HepG2 (cell line): ENCODE measurements around the gene PIP. TPM values are rescaled to one million over a fixed set of nuclear protein-coding genes. Genes with fewer than 3 reads are reported as not detected.

Experiments used
- ATAC-seq: fragments of 200-7000 bp; cut with Tn5 transposase; 3 replicates; pipeline ENCODE4 v1.9.1; 2020; ENCODE audit warnings: mild to moderate bottlenecking, moderate library complexity
- BruUV-seq: library from RNA; stranded (reverse); fragments of 400-500 nt; replicated peaks from 2 replicates; lab custom pipeline; 2021; lab: Mats Ljungman, UMichigan
- CTCF ChIA-PET: fragments of 300-600 bp; formaldehyde crosslinking; extraction: SDS; loops from one replicate; lab custom pipeline; 2021; ENCODE audit warnings: low total read pairs, inconsistent platforms, low intra/inter-chr PET ratio; lab: Yijun Ruan, JAX
- POLR2A ChIA-PET: fragments of 350-600 bp; sonication (Branson Sonifier 250); formaldehyde crosslinking; loops from one replicate; lab custom pipeline; 2020; ENCODE audit warnings: antibody characterized with exemption, inconsistent platforms; lab: Yijun Ruan, JAX
- DNase-seq: peaks from one replicate; pipeline ENCODE4 v3.0.0-alpha.2; 2015; ENCODE audit warnings: low spot score
- FAIRE-seq: peaks from 3 replicates; lab custom pipeline; 2011; peaks lifted over from hg19 to GRCh38; lab: Jason Lieb, UNC
- H2AFZ ChIP-seq: one replicate; pipeline ENCODE4 v1.6.1; 2011; ENCODE audit warnings: low read length, inconsistent platforms
- H3K27ac ChIP-seq: fragments of 300-600 bp; 3 replicates; pipeline ENCODE4 v1.8.0; 2011; ENCODE audit warnings: mixed run types, mild to moderate bottlenecking, mixed read lengths, low read length, inconsistent platforms; ENCODE audit not compliant: insufficient read depth; ENCODE audit errors: extremely low read length
- H3K27me3 ChIP-seq, 2 experiments: fragments of 200-600 bp in 1 of 2; 2 replicates in 1 of 2; 3 replicates in 1 of 2; pipeline versions ENCODE4 v1.6.0 to v1.8.0; 2011; ENCODE audit warnings: low read length in 2 of 2, mild to moderate bottlenecking in 2 of 2, moderate library complexity in 2 of 2, inconsistent platforms in 1 of 2; ENCODE audit not compliant: insufficient read depth in 2 of 2, control insufficient read depth in 1 of 2
- H3K36me3 ChIP-seq, 2 experiments: fragments of 200-600 bp in 1 of 2; replicated peaks in 1 of 2; 2 replicates in 1 of 2; 3 replicates in 1 of 2; pipeline versions ENCODE4 v1.5.1 to v1.8.0; 2011; ENCODE audit warnings: low read length in 2 of 2, inconsistent platforms in 1 of 2; ENCODE audit not compliant: insufficient read depth in 2 of 2, control insufficient read depth in 1 of 2
- H3K4me1 ChIP-seq: 2 replicates; pipeline ENCODE4 v1.5.1; 2012; ENCODE audit warnings: low read length, inconsistent platforms; ENCODE audit not compliant: insufficient read depth
- H3K4me2 ChIP-seq: 2 replicates; pipeline ENCODE4 v1.6.0; 2011; ENCODE audit warnings: low read depth, low read length, inconsistent platforms
- H3K4me3 ChIP-seq, 3 experiments: fragments of 200-600 bp in 1 of 3; sonication (generic), shearing (Covaris generic) in 1 of 3; replicated peaks in 1 of 3; 2 replicates each; pipeline ENCODE4 v1.5.1; 2011 to 2016; ENCODE audit warnings: low read length in 3 of 3, inconsistent platforms in 2 of 3, low read depth in 2 of 3, mild to moderate bottlenecking in 2 of 3, control low read depth in 1 of 3, mixed read lengths in 1 of 3; ENCODE audit not compliant: insufficient read depth in 1 of 3
- H3K79me2 ChIP-seq: one replicate; pipeline ENCODE4 v1.6.1; 2011; ENCODE audit warnings: low read length, inconsistent platforms; ENCODE audit not compliant: insufficient read depth
- H3K9ac ChIP-seq: 2 replicates; pipeline ENCODE4 v1.6.0; 2011; ENCODE audit warnings: mild to moderate bottlenecking, low read depth, low read length, inconsistent platforms; ENCODE audit not compliant: insufficient read depth
- H3K9me3 ChIP-seq: 2 replicates; pipeline ENCODE4 v1.5.1; 2012; ENCODE audit warnings: mild to moderate bottlenecking, low read length
- H4K20me1 ChIP-seq: 2 replicates; pipeline ENCODE4 v1.6.0; 2011; ENCODE audit warnings: inconsistent platforms, mild to moderate bottlenecking, low read length, moderate library complexity; ENCODE audit not compliant: insufficient read depth
- DBP ChIP-seq: sonication (generic); formaldehyde crosslinking; IDR thresholded peaks from 2 replicates; pipeline ENCODE4 v1.4.0; 2020; ENCODE audit warnings: missing genetic modification reagents; ENCODE audit errors: not compliant biosample characterization
- TRAFD1 ChIP-seq: sonication (generic); formaldehyde crosslinking; IDR thresholded peaks from 2 replicates; pipeline ENCODE4 v1.5.1; 2020; ENCODE audit warnings: missing genetic modification reagents, mild to moderate bottlenecking, borderline replicate concordance
- ZC3H13 ChIP-seq: sonication (generic); formaldehyde crosslinking; IDR thresholded peaks from 2 replicates; pipeline ENCODE4 v1.8.1; 2023; ENCODE audit warnings: mild to moderate bottlenecking, missing genetic modification reagents, moderate library complexity
- ZFP41 ChIP-seq: sonication (generic); formaldehyde crosslinking; IDR thresholded peaks from 2 replicates; pipeline ENCODE4 v1.4.0; 2020; ENCODE audit warnings: mild to moderate bottlenecking, missing genetic modification reagents, borderline replicate concordance
- ZIK1 ChIP-seq: sonication (generic); formaldehyde crosslinking; IDR thresholded peaks from 2 replicates; pipeline ENCODE4 v1.5.0; 2020; ENCODE audit warnings: mild to moderate bottlenecking, low read depth, missing genetic modification reagents, borderline replicate concordance
- ZNF101 ChIP-seq: sonication (generic); formaldehyde crosslinking; IDR thresholded peaks from 2 replicates; pipeline ENCODE4 v1.4.0; 2020; ENCODE audit warnings: mild to moderate bottlenecking, low read depth, missing genetic modification reagents, borderline replicate concordance
- ZNF230 ChIP-seq: sonication (generic); formaldehyde crosslinking; IDR thresholded peaks from 2 replicates; pipeline ENCODE4 v1.4.0; 2020; ENCODE audit warnings: mild to moderate bottlenecking, missing genetic modification reagents
- ZNF329 ChIP-seq: sonication (generic); formaldehyde crosslinking; IDR thresholded peaks from 2 replicates; pipeline ENCODE4 v1.9.0; 2021; ENCODE audit warnings: low read depth, mild to moderate bottlenecking, missing genetic modification reagents
- ZXDC ChIP-seq: sonication (generic); formaldehyde crosslinking; IDR thresholded peaks from 2 replicates; pipeline ENCODE4 v1.5.0; 2020; ENCODE audit warnings: mild to moderate bottlenecking, missing genetic modification reagents
- in situ Hi-C: cut with HindIII; loops from 2 replicates; pipeline ENCODE4 v1.10.0; 2017; ENCODE audit warnings: low pct_unique_long_range_greater_than_20kb; ENCODE audit not compliant: extremely low pct_ligation_motif_present
- intact Hi-C: fragments of 100-400 bp; cut with micrococcal nuclease; formaldehyde crosslinking; loops from one replicate; pipeline ENCODE4 v1.10.0; 2022; ENCODE audit not compliant: unreplicated experiment
- polyA plus RNA-seq, 8 experiments: library from polyadenylated mRNA; depleted of rRNA in 3 of 8; stranded (reverse) in 7 of 8; unstranded in 1 of 8; fragments of >200 nt; fragmentation: Illumina TruSeq in 4 of 8; extraction: Trizol in 4 of 8; gene quantifications; 2 replicates each; pipeline versions ENCODE4 v1.2.1 to v1.2.3, GENCODE V29; 2011 to 2016; ENCODE audit warnings: low read depth in 4 of 8, missing spikeins in 1 of 8, mixed read lengths in 1 of 8; ENCODE audit not compliant: insufficient read depth in 1 of 8
- total RNA-seq, 5 experiments: library from RNA; depleted of rRNA; stranded (reverse); fragments of >200 nt; fragmentation: Illumina TruSeq; extraction: Trizol; gene quantifications; 2 replicates each; pipeline ENCODE4 v1.2.3, GENCODE V29; 2016; ENCODE audit warnings: low read depth in 1 of 5
- TF ChIP-seq, protein P1 (sequence below): sonication (generic); formaldehyde crosslinking; IDR thresholded peaks from 2 replicates; pipeline ENCODE4 v1.5.0; 2020; ENCODE audit warnings: mild to moderate bottlenecking, missing genetic modification reagents, moderate library complexity

The PIP gene
- total and polyA plus RNA-seq, 2 of the 13 experiments (the other 11 are each of a cell fraction or from before 2014, with no cell fraction given) = not detected

- DNase-seq (no peak), FAIRE-seq (no peak), ATAC-seq (no peak)
- H3K4me1 ChIP-seq = no peaks in the 10 kb centered on the region
- H4K20me1 ChIP-seq = no peaks in the 10 kb centered on the region
- no TSS peak for BruUV-seq
- no peaks in the 10 kb centered on the region for H3K79me2 ChIP-seq
- H3K4me2 ChIP-seq = no peak overlapping the region
- intact Hi-C loops (no loop called here), in situ Hi-C loops (no loop called here)
- no peak overlapping the region for H3K9ac ChIP-seq
- no peak overlapping the region for H3K27ac ChIP-seq
- no peak overlapping the region for H2AFZ ChIP-seq
- no peaks in the 10 kb centered on the region for H3K9me3 ChIP-seq
- ChIA-PET CTCF (no interaction called here), POLR2A (no interaction called here)
- H3K4me3 ChIP-seq = no peak overlapping the region
- no peaks in the 10 kb centered on the region for H3K36me3 ChIP-seq
- no peak for TF ChIP-seq ZNF101
- no peak for TF ChIP-seq ZFP41 (CRISPR knock-in tag)
- TF ChIP-seq ZIK1 (CRISPR knock-in tag) = no peak
- no peak for TF ChIP-seq ZC3H13 (CRISPR knock-in tag)
- no peak for TF ChIP-seq ZNF329 (CRISPR knock-in tag)
- TF ChIP-seq ZXDC (CRISPR knock-in tag) = no peak
- TF ChIP-seq, protein P1, sequence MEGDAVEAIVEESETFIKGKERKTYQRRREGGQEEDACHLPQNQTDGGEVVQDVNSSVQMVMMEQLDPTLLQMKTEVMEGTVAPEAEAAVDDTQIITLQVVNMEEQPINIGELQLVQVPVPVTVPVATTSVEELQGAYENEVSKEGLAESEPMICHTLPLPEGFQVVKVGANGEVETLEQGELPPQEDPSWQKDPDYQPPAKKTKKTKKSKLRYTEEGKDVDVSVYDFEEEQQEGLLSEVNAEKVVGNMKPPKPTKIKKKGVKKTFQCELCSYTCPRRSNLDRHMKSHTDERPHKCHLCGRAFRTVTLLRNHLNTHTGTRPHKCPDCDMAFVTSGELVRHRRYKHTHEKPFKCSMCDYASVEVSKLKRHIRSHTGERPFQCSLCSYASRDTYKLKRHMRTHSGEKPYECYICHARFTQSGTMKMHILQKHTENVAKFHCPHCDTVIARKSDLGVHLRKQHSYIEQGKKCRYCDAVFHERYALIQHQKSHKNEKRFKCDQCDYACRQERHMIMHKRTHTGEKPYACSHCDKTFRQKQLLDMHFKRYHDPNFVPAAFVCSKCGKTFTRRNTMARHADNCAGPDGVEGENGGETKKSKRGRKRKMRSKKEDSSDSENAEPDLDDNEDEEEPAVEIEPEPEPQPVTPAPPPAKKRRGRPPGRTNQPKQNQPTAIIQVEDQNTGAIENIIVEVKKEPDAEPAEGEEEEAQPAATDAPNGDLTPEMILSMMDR (CRISPR knock-in tag) = no peak
- no peak for TF ChIP-seq TRAFD1 (CRISPR knock-in tag)
- TF ChIP-seq DBP (CRISPR knock-in tag) = no peak
- no peak for TF ChIP-seq ZNF230 (CRISPR knock-in tag)
- H3K27me3 ChIP-seq = no peaks in the 10 kb centered on the region
These were observed 1.3 kb upstream of the PIP start for GRCh38 chr7:143130541-143130940.
